ENCODE measurements around the gene DIDO1.

DIDO1 gene

GRCh38 chr20:62832212-62832922 is 93.9 kb downstream of the DIDO1 start:
- no peak for DNase-seq

GRCh38 chr20:62831854-62832211 is 94.5 kb downstream of the DIDO1 start:
- no peak for DNase-seq

- DNase-seq = no peak
Measured at GRCh38 chr20:62831361-62831788, 94.9 kb downstream of the DIDO1 start.

GRCh38 chr20:62830821-62831220 is 95.5 kb downstream of the DIDO1 start:
- DNase-seq = no peak

- DNase-seq = no peak
Measured at GRCh38 chr20:62830251-62830650, 96.1 kb downstream of the DIDO1 start.

- DNase-seq = no peak
Measured at GRCh38 chr20:62829231-62830230, 96.8 kb downstream of the DIDO1 start.

- no peak for DNase-seq
Measured at GRCh38 chr20:62828511-62829230, 97.6 kb downstream of the DIDO1 start.

GRCh38 chr20:62828051-62828450 is 98.3 kb downstream of the DIDO1 start:
- DNase-seq = no peak
